OCI-LY7 (cell line): Measurements from ENCODE around the gene BTG2.

ENCODE experiments used
- EZH2phosphoT487 ChIP-seq: fragments of 200-600 bp; sonication (generic); IDR thresholded peaks from 2 replicates; pipeline ENCODE4 v1.6.1; 2018; ENCODE audit warnings: low read depth, borderline replicate concordance, mild to moderate bottlenecking, mixed run types, antibody characterized with exemption, low read length, moderate library complexity, mixed read lengths
- TF ChIP-seq, protein P1 (sequence below): fragments of 200-600 bp; sonication (generic); conservative IDR thresholded peaks from 2 replicates; pipeline ENCODE4 v1.5.1; 2014; ENCODE audit warnings: mild to moderate bottlenecking, antibody characterized with exemption, low read length, moderate library complexity, mixed read lengths

DNA sequence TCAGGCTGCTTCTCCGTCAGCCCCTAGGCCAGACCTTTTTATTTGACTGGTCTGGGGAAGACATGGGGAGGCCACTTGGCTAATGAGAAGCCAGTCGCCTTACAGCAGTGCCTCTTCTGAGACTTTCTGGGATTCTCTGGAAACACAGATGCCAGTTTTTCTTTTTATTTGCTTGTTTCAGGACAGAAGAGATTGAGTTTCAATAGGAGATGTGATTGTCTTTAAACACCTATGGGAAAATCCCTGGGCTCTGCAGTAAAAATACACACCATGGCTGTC, 15.4 kb upstream of the BTG2 start:
- TF ChIP-seq, protein P1, sequence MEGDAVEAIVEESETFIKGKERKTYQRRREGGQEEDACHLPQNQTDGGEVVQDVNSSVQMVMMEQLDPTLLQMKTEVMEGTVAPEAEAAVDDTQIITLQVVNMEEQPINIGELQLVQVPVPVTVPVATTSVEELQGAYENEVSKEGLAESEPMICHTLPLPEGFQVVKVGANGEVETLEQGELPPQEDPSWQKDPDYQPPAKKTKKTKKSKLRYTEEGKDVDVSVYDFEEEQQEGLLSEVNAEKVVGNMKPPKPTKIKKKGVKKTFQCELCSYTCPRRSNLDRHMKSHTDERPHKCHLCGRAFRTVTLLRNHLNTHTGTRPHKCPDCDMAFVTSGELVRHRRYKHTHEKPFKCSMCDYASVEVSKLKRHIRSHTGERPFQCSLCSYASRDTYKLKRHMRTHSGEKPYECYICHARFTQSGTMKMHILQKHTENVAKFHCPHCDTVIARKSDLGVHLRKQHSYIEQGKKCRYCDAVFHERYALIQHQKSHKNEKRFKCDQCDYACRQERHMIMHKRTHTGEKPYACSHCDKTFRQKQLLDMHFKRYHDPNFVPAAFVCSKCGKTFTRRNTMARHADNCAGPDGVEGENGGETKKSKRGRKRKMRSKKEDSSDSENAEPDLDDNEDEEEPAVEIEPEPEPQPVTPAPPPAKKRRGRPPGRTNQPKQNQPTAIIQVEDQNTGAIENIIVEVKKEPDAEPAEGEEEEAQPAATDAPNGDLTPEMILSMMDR: no peak
- TF ChIP-seq EZH2phosphoT487: no peak
